SK-N-SH (cell line): ENCODE data around the gene NAT9. TPM values are rescaled to one million over a fixed set of nuclear protein-coding genes. Genes with fewer than 3 reads are reported as not detected.

Experiments used
- CTCF ChIA-PET: fragments of 300-600, 350-600 bp; formaldehyde crosslinking; extraction: SDS; loops from one replicate; lab custom pipeline; 2021; lab: Yijun Ruan, JAX
- POLR2A ChIA-PET: fragments of 350-600 bp; sonication (Branson Sonifier 250); formaldehyde crosslinking; extraction: SDS; loops from one replicate; lab custom pipeline; 2020; ENCODE audit warnings: antibody characterized with exemption, inconsistent platforms; lab: Yijun Ruan, JAX
- DNase-seq: peaks from one replicate; pipeline ENCODE4 v3.0.0; 2012
- H2AFZ ChIP-seq: fragments of 200-600 bp; sonication (generic); 2 replicates; pipeline ENCODE4 v1.8.1; 2016; ENCODE audit warnings: antibody characterized with exemption, mild to moderate bottlenecking, low read depth
- H3F3A ChIP-seq: fragments of 200-600 bp; sonication (generic); replicated peaks from 2 replicates; pipeline ENCODE3; 2016; ENCODE audit warnings: antibody characterized with exemption, mild to moderate bottlenecking; ENCODE audit not compliant: insufficient read depth
- H3K27ac ChIP-seq, 2 experiments: fragments of 200-500 bp in 1 of 2; fragments of 200-600 bp in 1 of 2; sonication (Bioruptor generic) in 1 of 2; sonication (generic), shearing (Covaris generic) in 1 of 2; 2 replicates each; pipeline versions ENCODE4 v1.5.1 to v1.6.1; 2014 to 2016; ENCODE audit warnings: low read depth in 2 of 2, inconsistent platforms in 1 of 2, low read length in 1 of 2, mild to moderate bottlenecking in 1 of 2, mixed read lengths in 1 of 2
- H3K27me3 ChIP-seq: fragments of 200-600 bp; sonication (generic), shearing (Covaris generic); 2 replicates; pipeline ENCODE4 v1.6.1; 2016; ENCODE audit warnings: mixed run types; ENCODE audit not compliant: insufficient read depth
- H3K36me3 ChIP-seq, 2 experiments: fragments of 200-500 bp in 1 of 2; fragments of 200-600 bp in 1 of 2; sonication (Bioruptor generic) in 1 of 2; sonication (generic) in 1 of 2; replicated peaks in 1 of 2; 2 replicates each; pipeline versions ENCODE3 to v1.5.1; 2014 to 2016; ENCODE audit warnings: low read length in 1 of 2, mild to moderate bottlenecking in 1 of 2; ENCODE audit not compliant: insufficient read depth in 2 of 2, control insufficient read depth in 1 of 2
- H3K4me1 ChIP-seq, 2 experiments: fragments of 200-500 bp in 1 of 2; fragments of 200-600 bp in 1 of 2; sonication (Bioruptor generic) in 1 of 2; sonication (generic), shearing (Covaris generic) in 1 of 2; 2 replicates each; pipeline versions ENCODE4 v1.5.1 to v1.6.1; 2014 to 2016; ENCODE audit warnings: low read depth in 1 of 2, low read length in 1 of 2, mixed run types in 1 of 2; ENCODE audit not compliant: insufficient read depth in 2 of 2, control insufficient read depth in 1 of 2
- H3K4me2 ChIP-seq: fragments of 200-600 bp; sonication (generic), shearing (Covaris generic); 2 replicates; pipeline ENCODE4 v1.6.1; 2017; ENCODE audit warnings: mixed run types
- H3K4me3 ChIP-seq, 2 experiments: fragments of 200-500 bp in 1 of 2; fragments of 200-600 bp in 1 of 2; sonication (Bioruptor generic) in 1 of 2; sonication (generic), shearing (Covaris generic) in 1 of 2; 2 replicates each; pipeline versions ENCODE4 v1.5.1 to v1.8.1; 2014 to 2016; ENCODE audit warnings: low read depth in 2 of 2, inconsistent platforms in 1 of 2, low read length in 1 of 2, mild to moderate bottlenecking in 1 of 2, mixed read lengths in 1 of 2, moderate library complexity in 1 of 2
- H3K79me2 ChIP-seq: fragments of 200-600 bp; sonication (generic); 2 replicates; pipeline ENCODE4 v1.8.1; 2017; ENCODE audit warnings: mild to moderate bottlenecking; ENCODE audit not compliant: insufficient read depth
- H3K9ac ChIP-seq: fragments of 200-600 bp; sonication (generic); 2 replicates; pipeline ENCODE4 v1.6.1; 2017; ENCODE audit warnings: mixed run types
- H3K9me2 ChIP-seq: fragments of 200-600 bp; sonication (generic); 2 replicates; pipeline ENCODE4 v1.6.1; 2017; ENCODE audit warnings: mixed run types
- H3K9me3 ChIP-seq: fragments of 200-600 bp; sonication (generic); 2 replicates; pipeline ENCODE4 v1.6.1; 2017; ENCODE audit warnings: mixed run types, mild to moderate bottlenecking, moderate library complexity
- H4K20me1 ChIP-seq: fragments of 200-600 bp; sonication (generic); 2 replicates; pipeline ENCODE4 v1.6.1; 2017; ENCODE audit warnings: mild to moderate bottlenecking, mixed run types; ENCODE audit not compliant: insufficient read depth
- FOSL2 ChIP-seq: IDR thresholded peaks from 2 replicates; pipeline ENCODE4 v1.4.0; 2012; ENCODE audit warnings: low read depth, mild to moderate bottlenecking, moderate library complexity, borderline replicate concordance
- FOXJ3 ChIP-seq: sonication (generic); formaldehyde crosslinking; IDR thresholded peaks from 2 replicates; pipeline ENCODE4 v1.5.1; 2020; ENCODE audit warnings: mild to moderate bottlenecking, missing genetic modification reagents
- GATA2 ChIP-seq: sonication (generic); formaldehyde crosslinking; IDR thresholded peaks from 2 replicates; pipeline ENCODE4 v1.5.0; 2020; ENCODE audit warnings: mild to moderate bottlenecking, missing genetic modification reagents
- JUND ChIP-seq: IDR thresholded peaks from 2 replicates; pipeline ENCODE4 v1.4.0; 2012
- MXI1 ChIP-seq: IDR thresholded peaks from 2 replicates; pipeline ENCODE4 v1.6.1; 2012; ENCODE audit warnings: mild to moderate bottlenecking, low read depth, low read length, improper control_type of control experiment
- NFIC ChIP-seq: IDR thresholded peaks from 2 replicates; pipeline ENCODE4 v1.4.0; 2012; ENCODE audit warnings: borderline replicate concordance
- NRF1 ChIP-seq: IDR thresholded peaks from 2 replicates; pipeline ENCODE4 v1.6.1; 2012; ENCODE audit warnings: low read depth, mild to moderate bottlenecking, low read length
- RCOR1 ChIP-seq: fragments of 150-350 bp; IDR thresholded peaks from 2 replicates; pipeline ENCODE4 v1.6.1; 2017; ENCODE audit warnings: antibody characterized with exemption, low read length
- SMC3 ChIP-seq: IDR thresholded peaks from 2 replicates; pipeline ENCODE4 v1.6.1; 2012; ENCODE audit warnings: low read depth, low read length, improper control_type of control experiment
- TAF1 ChIP-seq: IDR thresholded peaks from 2 replicates; pipeline ENCODE4 v1.6.1; 2012; ENCODE audit warnings: low read depth, mild to moderate bottlenecking, low read length, moderate library complexity, borderline replicate concordance
- TCF12 ChIP-seq: IDR thresholded peaks from 2 replicates; pipeline ENCODE4 v1.4.0; 2012
- TEAD4 ChIP-seq: IDR thresholded peaks from 2 replicates; pipeline ENCODE4 v1.4.0; 2012; ENCODE audit warnings: mild to moderate bottlenecking, borderline replicate concordance; ENCODE audit not compliant: insufficient read depth
- YY1 ChIP-seq: IDR thresholded peaks from 2 replicates; pipeline ENCODE4 v1.4.0; 2012; ENCODE audit warnings: low read depth, mild to moderate bottlenecking
- WGBS: methylation state at CpG from one replicate; pipeline ENCODE4 v1.1.6; 2017; ENCODE audit warnings: low lambda C conversion rate; 5-methylcytosine and 5-hydroxymethylcytosine counted together
- polyA plus RNA-seq, 3 experiments: library from polyadenylated mRNA; depleted of rRNA; stranded (reverse); fragments of >200 nt; gene quantifications; 2 replicates each; pipeline ENCODE4 v1.2.3, GENCODE V29; 2012
- TF ChIP-seq, protein P1 (sequence below): fragments of 150-350 bp; IDR thresholded peaks from 2 replicates; pipeline ENCODE4 v1.6.1; 2017; ENCODE audit warnings: antibody characterized with exemption, low read length, low read depth, borderline replicate concordance
- TF ChIP-seq, protein P2 (sequence below): IDR thresholded peaks from 2 replicates; pipeline ENCODE4 v1.4.0; 2012; ENCODE audit warnings: low read depth, borderline replicate concordance
- TF ChIP-seq, protein P3 (sequence below): fragments of 150-350 bp; IDR thresholded peaks from 2 replicates; pipeline ENCODE4 v1.6.1; 2016; ENCODE audit warnings: mild to moderate bottlenecking, low read depth, low read length

NAT9 gene
- polyA plus RNA-seq, 1 of the 3 experiments (the other 2 are of a cell fraction) = 117 TPM

DNA sequence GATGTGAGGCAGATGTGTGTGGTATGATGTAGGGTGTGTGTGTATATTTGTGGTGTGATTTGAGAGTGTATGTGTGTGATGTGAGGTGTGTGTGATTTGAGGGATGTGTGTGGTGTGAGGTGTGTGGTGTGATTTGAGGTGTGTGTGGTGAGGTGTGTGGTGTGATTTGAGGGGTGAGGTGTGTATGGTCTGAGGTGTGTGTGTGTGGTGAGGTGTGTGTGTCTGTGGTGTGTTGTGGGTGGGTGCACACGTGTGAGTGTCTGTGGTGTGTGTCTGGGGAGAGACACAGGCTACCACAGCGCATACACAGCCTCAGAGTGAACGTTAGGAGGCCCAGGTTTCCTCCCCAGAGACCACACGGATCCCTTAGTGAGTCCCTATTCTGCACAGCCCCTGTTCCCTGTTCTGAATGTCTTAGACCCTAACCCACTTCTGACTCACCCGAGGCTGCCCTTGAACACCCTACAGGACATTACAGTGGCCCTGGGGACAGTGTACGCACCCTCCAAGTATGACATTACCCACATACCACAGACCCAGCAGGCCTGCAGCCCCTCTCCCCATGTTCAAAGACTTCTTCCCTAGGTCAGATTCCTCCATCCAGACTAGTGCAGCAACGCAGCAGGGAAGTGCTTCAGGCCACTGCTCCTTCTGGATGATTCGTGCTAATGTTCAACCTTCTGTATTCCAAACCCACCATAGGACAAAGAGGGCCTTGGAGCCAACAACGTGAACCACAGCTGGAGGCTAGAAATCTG is 42.6 kb downstream of the NAT9 start:
- TF ChIP-seq FOSL2 = no peak
- no peak for TF ChIP-seq NRF1
- TF ChIP-seq TAF1 = no peak
- no peak for TF ChIP-seq TEAD4
- TF ChIP-seq, protein P1, sequence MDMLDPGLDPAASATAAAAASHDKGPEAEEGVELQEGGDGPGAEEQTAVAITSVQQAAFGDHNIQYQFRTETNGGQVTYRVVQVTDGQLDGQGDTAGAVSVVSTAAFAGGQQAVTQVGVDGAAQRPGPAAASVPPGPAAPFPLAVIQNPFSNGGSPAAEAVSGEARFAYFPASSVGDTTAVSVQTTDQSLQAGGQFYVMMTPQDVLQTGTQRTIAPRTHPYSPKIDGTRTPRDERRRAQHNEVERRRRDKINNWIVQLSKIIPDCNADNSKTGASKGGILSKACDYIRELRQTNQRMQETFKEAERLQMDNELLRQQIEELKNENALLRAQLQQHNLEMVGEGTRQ = no peak
- no peak for TF ChIP-seq MXI1
- TF ChIP-seq RCOR1 = no peak
- TF ChIP-seq GATA2 = no peak
- TF ChIP-seq JUND = no peak
- no peak for TF ChIP-seq TCF12
- 30% methylated on average over 8 of the region's 9 CpGs for whole genome bisulfite sequencing
- Histone ChIP-seq H3K9me2 (no peaks in the 10 kb centered on the region), H3K9ac (no peak overlapping the region), H3K4me2 (no peak overlapping the region), H3K36me3 (no peaks in the 10 kb centered on the region), H2AFZ (no peak overlapping the region), H3K4me3 (no peak overlapping the region), H3K4me1 (no peaks in the 10 kb centered on the region; a peak in 1 of 4 replicates), H3K9me3 (no peaks in the 10 kb centered on the region), H3F3A (peaks cover 11% of the 10 kb centered on the region), H3K27ac (no peak overlapping the region), H3K79me2 (no peaks in the 10 kb centered on the region), H3K27me3 (peaks cover 46% of the 10 kb centered on the region), H4K20me1 (no peaks in the 10 kb centered on the region)
- CTCF ChIA-PET = interaction anchor here (0.7 to 5.4 kb wide), 3 partner anchors 11 to 206 kb away, joined by 3 to 77 read pairs (median 5); no protein-coding TSS in a partner anchor
- POLR2A ChIA-PET = no interaction called here
- DNase-seq = no peak

DNA sequence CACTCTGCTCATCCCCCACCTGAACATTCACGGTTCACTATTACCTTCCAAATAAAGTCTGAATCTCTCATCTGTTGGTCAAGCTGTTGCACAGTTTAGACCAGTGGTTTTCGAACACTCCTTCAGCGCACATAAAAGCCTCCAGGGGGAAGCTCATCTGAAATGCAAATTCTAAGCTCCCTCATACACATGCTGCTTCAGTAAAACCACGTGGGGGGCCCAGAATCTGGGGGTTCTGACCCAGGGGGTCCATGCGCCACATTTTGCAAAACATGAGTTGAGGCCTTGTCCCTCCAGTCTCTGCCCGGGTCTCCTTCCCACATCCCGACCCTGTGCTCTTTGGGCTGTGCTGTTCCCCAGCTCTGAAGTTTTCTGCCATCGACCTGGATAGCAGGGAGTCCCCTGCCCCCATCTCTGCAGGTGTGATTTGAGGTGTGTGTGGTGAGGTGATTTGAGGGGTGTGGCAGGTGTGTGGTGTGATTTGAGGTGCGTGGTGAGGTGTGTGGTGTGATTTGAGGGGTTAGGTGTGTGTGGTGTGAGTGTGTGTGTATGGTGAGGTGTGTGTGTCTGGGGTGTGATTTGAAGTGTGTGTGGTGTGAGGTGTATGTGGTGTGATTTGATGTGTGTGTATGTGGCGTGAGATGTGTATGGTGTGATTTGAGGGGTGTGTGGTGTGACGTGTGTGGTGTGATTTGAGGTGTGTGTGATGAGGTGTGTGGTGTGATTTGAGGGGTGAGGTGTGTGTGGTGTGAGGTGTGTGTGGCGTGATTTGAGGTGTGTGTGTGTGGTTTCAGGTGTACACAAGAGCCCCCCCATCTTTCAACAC is 43.9 kb downstream of the NAT9 start:
- 39% methylated on average over 12 of the region's 12 CpGs for WGBS
- Histone ChIP-seq H3K27me3 (peaks cover 33% of the 10 kb centered on the region), H3K9me2 (no peaks in the 10 kb centered on the region), H2AFZ (no peak overlapping the region), H3K27ac (no peak overlapping the region), H3K9me3 (no peaks in the 10 kb centered on the region), H3K4me3 (no peak overlapping the region), H3K9ac (no peak overlapping the region), H3K4me2 (no peak overlapping the region), H4K20me1 (no peaks in the 10 kb centered on the region), H3K79me2 (no peaks in the 10 kb centered on the region), H3K36me3 (no peaks in the 10 kb centered on the region), H3F3A (peaks cover 14% of the 10 kb centered on the region), H3K4me1 (no peaks in the 10 kb centered on the region; a peak in 1 of 4 replicates)
- DNase-seq = no peak
- ChIA-PET CTCF (interaction anchor here (0.9 to 1.3 kb wide), 2 partner anchors 130 to 166 kb away, joined by 4 read pairs; no protein-coding TSS in a partner anchor), POLR2A (no interaction called here)
- TF ChIP-seq GATA2 (no peak), TCF12 (no peak), FOXJ3 (CRISPR knock-in tag) (no peak), SMC3 (no peak), NFIC (no peak), YY1 (no peak)
- TF ChIP-seq, protein P2, sequence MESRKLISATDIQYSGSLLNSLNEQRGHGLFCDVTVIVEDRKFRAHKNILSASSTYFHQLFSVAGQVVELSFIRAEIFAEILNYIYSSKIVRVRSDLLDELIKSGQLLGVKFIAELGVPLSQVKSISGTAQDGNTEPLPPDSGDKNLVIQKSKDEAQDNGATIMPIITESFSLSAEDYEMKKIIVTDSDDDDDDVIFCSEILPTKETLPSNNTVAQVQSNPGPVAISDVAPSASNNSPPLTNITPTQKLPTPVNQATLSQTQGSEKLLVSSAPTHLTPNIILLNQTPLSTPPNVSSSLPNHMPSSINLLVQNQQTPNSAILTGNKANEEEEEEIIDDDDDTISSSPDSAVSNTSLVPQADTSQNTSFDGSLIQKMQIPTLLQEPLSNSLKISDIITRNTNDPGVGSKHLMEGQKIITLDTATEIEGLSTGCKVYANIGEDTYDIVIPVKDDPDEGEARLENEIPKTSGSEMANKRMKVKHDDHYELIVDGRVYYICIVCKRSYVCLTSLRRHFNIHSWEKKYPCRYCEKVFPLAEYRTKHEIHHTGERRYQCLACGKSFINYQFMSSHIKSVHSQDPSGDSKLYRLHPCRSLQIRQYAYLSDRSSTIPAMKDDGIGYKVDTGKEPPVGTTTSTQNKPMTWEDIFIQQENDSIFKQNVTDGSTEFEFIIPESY = no peak
- TF ChIP-seq, protein P3, sequence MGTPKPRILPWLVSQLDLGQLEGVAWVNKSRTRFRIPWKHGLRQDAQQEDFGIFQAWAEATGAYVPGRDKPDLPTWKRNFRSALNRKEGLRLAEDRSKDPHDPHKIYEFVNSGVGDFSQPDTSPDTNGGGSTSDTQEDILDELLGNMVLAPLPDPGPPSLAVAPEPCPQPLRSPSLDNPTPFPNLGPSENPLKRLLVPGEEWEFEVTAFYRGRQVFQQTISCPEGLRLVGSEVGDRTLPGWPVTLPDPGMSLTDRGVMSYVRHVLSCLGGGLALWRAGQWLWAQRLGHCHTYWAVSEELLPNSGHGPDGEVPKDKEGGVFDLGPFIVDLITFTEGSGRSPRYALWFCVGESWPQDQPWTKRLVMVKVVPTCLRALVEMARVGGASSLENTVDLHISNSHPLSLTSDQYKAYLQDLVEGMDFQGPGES = no peak
- TF ChIP-seq, protein P1 = no peak
